ENCODE results near the gene ALAD. TPM values are rescaled to one million over a fixed set of nuclear protein-coding genes. Genes with fewer than 3 reads are reported as not detected.

Gene ALAD
- total and polyA plus RNA-seq, 9 of the 15 experiments (the other 6 are each of a cell fraction or from before 2014, with no cell fraction given) = 1.3 to 12.7 (median 6.8) TPM

GRCh38 chr9:113345671-113346070 lies 55.4 kb downstream of the ALAD start (continued):
- TF ChIP-seq CBX8 (IDR thresholded peaks at IDR 0.05; ENCODE audit: borderline replicate concordance, extremely low read depth, low read depth, low read length, poor library complexity, severe bottlenecking) (no peak), HOXB6 (CRISPR knock-in tag; IDR thresholded peaks at IDR 0.05; ENCODE audit: borderline replicate concordance) (no peak), PURB (CRISPR knock-in tag; IDR thresholded peaks at IDR 0.05; ENCODE audit: low read depth) (no peak), PHB2 (IDR thresholded peaks at IDR 0.05; ENCODE audit: low read depth) (no peak), NR1H2 (CRISPR knock-in tag; IDR thresholded peaks at IDR 0.05) (no peak), ETV6 (IDR thresholded peaks at IDR 0.05; ENCODE audit: borderline replicate concordance in 1 of 2, low read depth in 2 of 2, low read length in 1 of 2) (no peak), ETV6 (CRISPR knock-in tag; IDR thresholded peaks at IDR 0.05; ENCODE audit: borderline replicate concordance) (no peak), CBX3 (IDR thresholded peaks at IDR 0.05; ENCODE audit: borderline replicate concordance in 1 of 2, low read length in 2 of 2) (no peak), FOXP1 (CRISPR knock-in tag; IDR thresholded peaks at IDR 0.05) (no peak), KLF10 (CRISPR knock-in tag; IDR thresholded peaks at IDR 0.05) (no peak), SMAD4 (CRISPR knock-in tag; conservative IDR thresholded peaks at IDR 0.05) (peak; percentile 95), ZNF507 (tag; conservative IDR thresholded peaks at IDR 0.05) (0 out of 2 replicates have a peak, but pooled peaks have one; percentile 48), ZNF444 (CRISPR knock-in tag; IDR thresholded peaks at IDR 0.05) (peak; percentile 83), CTCF (IDR thresholded peaks at IDR 0.05 in 2 of 3, conservative IDR thresholded peaks at IDR 0.05 in 1 of 3; ENCODE audit: insufficient read depth in 2 of 3, low read depth in 1 of 3, low read length in 3 of 3) (no peak), ZNF174 (CRISPR knock-in tag; IDR thresholded peaks at IDR 0.05) (0 out of 2 replicates have a peak, but pooled peaks have one; percentile 25), EWSR1 (IDR thresholded peaks at IDR 0.05; ENCODE audit: borderline replicate concordance, low read depth, partially characterized antibody) (no peak), ZSCAN32 (CRISPR knock-in tag; IDR thresholded peaks at IDR 0.05) (peak; percentile 66; the same call in 1 of the 2 replicates), HEY1 (CRISPR knock-in tag; IDR thresholded peaks at IDR 0.05; ENCODE audit: borderline replicate concordance) (no peak), PHF20 (IDR thresholded peaks at IDR 0.05; ENCODE audit: partially characterized antibody) (no peak), PPARD (CRISPR knock-in tag; IDR thresholded peaks at IDR 0.05) (no peak), RBM15 (IDR thresholded peaks at IDR 0.05; ENCODE audit: insufficient read depth, low read length) (no peak), MTA2 (IDR thresholded peaks at IDR 0.05; ENCODE audit: low read depth) (no peak), SFPQ (IDR thresholded peaks at IDR 0.05; ENCODE audit: low read depth, low read length) (no peak)
